Measurements from ENCODE around the gene SATL1. TPM values are rescaled to one million over a fixed set of nuclear protein-coding genes. Genes with fewer than 3 reads are reported as not detected.

SATL1 gene, protein sequence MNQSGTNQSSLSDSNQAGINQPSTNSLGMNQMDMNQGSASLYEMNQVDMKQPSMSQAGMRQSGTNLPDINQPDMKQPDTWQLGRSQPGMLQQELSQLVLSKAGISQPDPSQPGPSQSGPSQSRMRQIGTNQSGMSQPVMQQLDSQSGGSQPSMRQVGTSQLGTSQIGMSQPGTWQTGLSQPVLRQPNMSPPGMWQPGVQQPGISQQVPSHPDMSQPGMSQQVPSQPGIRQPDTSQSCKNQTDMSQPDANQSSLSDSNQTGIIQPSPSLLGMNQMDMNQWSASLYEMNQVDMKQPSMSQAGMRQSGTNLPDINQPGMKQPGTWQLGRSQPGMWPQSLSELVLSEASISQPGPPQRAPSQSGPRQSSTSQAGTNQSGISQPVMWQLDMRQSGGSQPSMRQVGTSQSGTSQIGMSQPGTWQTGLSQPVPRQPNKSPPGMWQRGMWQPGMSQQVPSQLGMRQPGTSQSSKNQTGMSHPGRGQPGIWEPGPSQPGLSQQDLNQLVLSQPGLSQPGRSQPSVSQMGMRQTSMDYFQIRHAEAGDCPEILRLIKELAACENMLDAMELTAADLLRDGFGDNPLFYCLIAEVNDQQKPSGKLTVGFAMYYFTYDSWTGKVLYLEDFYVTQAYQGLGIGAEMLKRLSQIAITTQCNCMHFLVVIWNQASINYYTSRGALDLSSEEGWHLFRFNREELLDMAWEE
- under 1 TPM in 1 of 2 donors, not detected in 1; 0.05 TPM for total RNA-seq
- not detected for polyA plus RNA-seq

GRCh38 chrX:85243761-85244449 lies at the start of gene SATL1, which contains the start of gene ZNF711:
Gene SATL1 (minus strand): TSS chrX:85243779. CDS start chrX:85108968, 134,811 bp downstream.
Gene ZNF711 (plus strand): TSS chrX:85243991. CDS start chrX:85247573, 3,582 bp downstream.
- peaks cover 0 to 3% (median 0%) of the 10 kb centered on the region in 4 donors for H3K27me3 ChIP-seq (ENCODE audit: control insufficient read depth in 4 of 4, insufficient read depth in 4 of 4, low read length in 3 of 4)
- peaks cover 0 to 9% (median 4%) of the 10 kb centered on the region in 4 donors for H3K4me1 ChIP-seq (ENCODE audit: control insufficient read depth in 4 of 4, insufficient read depth in 4 of 4, low read length in 3 of 4)
- TF ChIP-seq GABPA (IDR thresholded peaks at IDR 0.05 in 1 of 2, conservative IDR thresholded peaks at IDR 0.05 in 1 of 2) (no peak), YY1 (IDR thresholded peaks at IDR 0.05) (no peak), HNF4A (conservative IDR thresholded peaks at IDR 0.05) (no peak), FOXA1 (IDR thresholded peaks at IDR 0.05) (no peak), FOXA2 (IDR thresholded peaks at IDR 0.05) (no peak), CTCF (IDR thresholded peaks at IDR 0.05; ENCODE audit: low read depth, low read length, missing input control) (no peak), SP1 (IDR thresholded peaks at IDR 0.05) (no peak), NR2F2 (IDR thresholded peaks at IDR 0.05) (no peak), REST (IDR thresholded peaks at IDR 0.05) (no peak), MAX (IDR thresholded peaks at IDR 0.05) (no peak), RAD21 (IDR thresholded peaks at IDR 0.05) (no peak), RXRA (IDR thresholded peaks at IDR 0.05) (no peak), TAF1 (conservative IDR thresholded peaks at IDR 0.05) (no peak), EGR1 (IDR thresholded peaks at IDR 0.05; ENCODE audit: low read depth in 2 of 2) (no peak), JUND (IDR thresholded peaks at IDR 0.05) (no peak), HNF4G (IDR thresholded peaks at IDR 0.05) (no peak)
- TF ChIP-seq, protein P1, sequence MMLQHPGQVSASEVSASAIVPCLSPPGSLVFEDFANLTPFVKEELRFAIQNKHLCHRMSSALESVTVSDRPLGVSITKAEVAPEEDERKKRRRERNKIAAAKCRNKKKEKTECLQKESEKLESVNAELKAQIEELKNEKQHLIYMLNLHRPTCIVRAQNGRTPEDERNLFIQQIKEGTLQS (IDR thresholded peaks at IDR 0.05), result no peak
- TF ChIP-seq, protein P2, sequence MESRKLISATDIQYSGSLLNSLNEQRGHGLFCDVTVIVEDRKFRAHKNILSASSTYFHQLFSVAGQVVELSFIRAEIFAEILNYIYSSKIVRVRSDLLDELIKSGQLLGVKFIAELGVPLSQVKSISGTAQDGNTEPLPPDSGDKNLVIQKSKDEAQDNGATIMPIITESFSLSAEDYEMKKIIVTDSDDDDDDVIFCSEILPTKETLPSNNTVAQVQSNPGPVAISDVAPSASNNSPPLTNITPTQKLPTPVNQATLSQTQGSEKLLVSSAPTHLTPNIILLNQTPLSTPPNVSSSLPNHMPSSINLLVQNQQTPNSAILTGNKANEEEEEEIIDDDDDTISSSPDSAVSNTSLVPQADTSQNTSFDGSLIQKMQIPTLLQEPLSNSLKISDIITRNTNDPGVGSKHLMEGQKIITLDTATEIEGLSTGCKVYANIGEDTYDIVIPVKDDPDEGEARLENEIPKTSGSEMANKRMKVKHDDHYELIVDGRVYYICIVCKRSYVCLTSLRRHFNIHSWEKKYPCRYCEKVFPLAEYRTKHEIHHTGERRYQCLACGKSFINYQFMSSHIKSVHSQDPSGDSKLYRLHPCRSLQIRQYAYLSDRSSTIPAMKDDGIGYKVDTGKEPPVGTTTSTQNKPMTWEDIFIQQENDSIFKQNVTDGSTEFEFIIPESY (IDR thresholded peaks at IDR 0.05), result no peak
- peak; percentile 59 for DNase-seq (ENCODE audit: low spot score)
- WGBS, result 2% methylated on average over 65 of the region's 65 CpGs
- no peaks in the 10 kb centered on the region for H3K36me3 ChIP-seq (ENCODE audit: control insufficient read depth in 4 of 4, insufficient read depth in 3 of 4, low read depth in 1 of 4, low read length in 3 of 4)
- peak within 1 kb of the TSS in 1 of 2 donors; percentile 13 for H3K9ac ChIP-seq (ENCODE audit: low read depth in 1 of 2, low read length in 2 of 2)
- H3K9me3 ChIP-seq (ENCODE audit: control insufficient read depth in 4 of 4, low read length in 3 of 4), result no peaks in the 10 kb centered on the region
- H3K4me3 ChIP-seq (ENCODE audit: low read depth in 1 of 3, low read length in 3 of 3), result peak within 1 kb of the TSS; percentile 42 to 76 (median 51)
- H3K27ac ChIP-seq (ENCODE audit: low read depth in 1 of 2, low read length in 2 of 2), result no peak within 1 kb of the TSS

All from liver (tissue), 9 donors.